NCI-H2196 (cell line): ENCODE results near the gene GRAP.
"Not testable (repeated sequence)": the region's sequence is repeated elsewhere in the genome, so short reads cannot be mapped to it uniquely, and the experiment has no call there.

ENCODE experiments used
- DNase-seq: peaks from one replicate; lab custom pipeline; 2025; ENCODE audit not compliant: unreplicated experiment; lab: John Stamatoyannopoulos, UW

Gene GRAP

DNA sequence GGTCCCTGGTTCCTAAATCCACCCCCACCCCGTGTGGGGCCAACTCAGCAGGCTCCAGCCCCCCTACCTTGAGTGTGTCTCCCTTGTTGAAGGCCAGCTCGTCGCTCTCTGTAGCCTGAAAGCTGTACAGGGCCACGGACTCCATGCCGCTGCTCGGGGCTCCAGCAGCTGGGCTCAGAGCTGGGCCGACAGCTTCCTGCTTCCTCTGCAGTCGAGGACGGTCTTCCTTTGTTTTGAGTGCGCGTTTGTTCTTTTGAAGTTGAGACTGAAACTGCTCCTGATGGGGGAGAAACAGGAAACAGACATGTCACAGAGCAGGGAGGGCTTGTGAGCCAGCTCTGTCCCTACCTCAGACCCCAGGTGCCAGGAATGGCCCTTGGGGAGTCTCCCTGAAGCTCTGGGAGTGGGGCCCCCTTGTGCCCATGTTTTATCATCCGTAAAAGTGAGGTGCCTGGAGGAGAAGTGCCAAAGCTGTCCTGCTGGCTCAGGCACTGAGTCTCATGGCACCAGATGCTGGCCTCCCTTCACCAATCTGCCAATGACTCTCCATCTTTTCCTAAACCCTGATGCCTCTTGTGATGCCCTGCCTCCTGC is at the start of gene GRAP:
TSS of gene GRAP (minus strand) at position 176 of the 594 bp plus-strand sequence. CDS start at position 145, 31 bp downstream.
- DNase-seq = not testable (repeated sequence)

DNA sequence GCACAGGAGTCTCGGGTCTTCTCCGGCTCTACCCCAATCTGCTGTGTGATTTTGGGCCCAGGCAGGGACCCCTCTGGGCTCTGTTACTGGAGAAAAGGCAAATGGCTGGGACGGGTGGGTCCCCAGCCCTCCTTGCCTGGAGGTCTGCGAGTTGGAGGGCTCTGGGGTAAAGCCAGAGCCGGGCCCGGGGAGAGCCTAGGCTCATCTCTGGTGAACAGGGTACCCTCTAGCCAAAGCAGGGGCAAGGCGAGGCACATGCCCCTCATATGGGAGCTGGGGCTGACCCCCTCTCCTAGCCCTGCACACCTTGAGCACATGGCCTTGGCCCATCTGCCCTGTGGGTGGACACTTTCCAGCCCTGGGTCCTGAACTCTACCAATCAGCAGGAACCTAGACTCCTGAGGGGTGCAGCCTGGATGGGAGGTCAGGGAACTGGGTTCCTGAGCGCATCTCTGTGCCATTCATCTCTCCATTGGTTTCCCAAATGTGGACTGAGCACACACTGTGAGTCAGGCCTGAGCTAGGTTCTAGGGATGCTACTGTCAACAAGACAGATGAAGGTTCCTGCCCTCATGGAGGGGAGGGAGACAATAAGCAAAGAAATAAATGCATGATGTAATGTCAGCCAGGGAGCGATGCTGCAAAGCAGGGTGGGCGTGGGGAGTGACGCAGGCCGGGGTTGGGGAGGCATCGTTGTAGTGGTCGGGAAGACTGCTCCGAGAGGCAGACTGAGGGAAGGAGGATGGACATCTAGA is 47.1 kb upstream of the GRAP start:
- not testable (repeated sequence) for DNase-seq

DNA sequence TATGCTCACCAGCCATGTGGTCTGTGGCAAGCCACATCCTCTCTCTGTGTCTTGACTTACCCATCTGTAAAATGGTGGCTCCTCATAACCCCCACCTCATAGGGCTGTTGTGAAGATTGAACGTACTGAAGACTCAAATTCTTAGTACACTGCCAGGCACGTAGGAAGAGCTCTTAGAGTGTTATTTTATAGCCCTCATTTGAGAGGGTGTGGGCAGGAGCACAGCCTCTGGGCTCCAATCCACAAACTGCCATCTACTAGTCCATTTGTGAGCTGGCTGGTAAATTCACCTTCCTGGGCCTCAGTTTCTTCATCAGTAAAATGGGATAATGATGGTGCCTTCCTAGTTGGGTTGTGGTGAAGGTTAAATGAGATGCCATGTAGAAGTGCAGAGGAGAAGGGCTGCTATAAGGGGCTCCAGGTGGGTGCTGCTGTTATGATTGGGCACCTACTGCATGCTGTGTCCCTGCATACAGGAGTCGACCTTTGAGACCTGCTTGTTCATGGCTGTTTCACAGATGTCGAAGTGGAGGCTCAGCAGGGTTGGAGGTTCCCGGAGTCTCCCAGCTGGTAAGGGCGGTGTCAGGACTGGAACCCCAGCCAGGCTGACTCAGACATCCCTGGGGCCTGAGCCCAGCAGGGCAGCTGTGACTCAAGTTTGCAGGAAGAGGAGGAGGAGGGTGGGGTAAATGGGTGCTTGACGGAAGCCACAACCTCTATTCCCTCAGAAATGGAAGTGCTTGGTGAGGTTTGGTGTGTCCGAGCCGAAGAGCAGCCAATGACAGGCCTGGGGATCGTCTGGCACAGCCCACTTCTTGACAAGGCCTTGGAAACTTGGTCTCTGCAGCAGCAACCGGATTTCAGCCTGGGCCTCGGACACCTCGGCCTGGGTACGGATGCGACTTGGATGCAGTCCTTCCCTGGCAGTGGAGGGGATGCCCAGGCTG is 46.3 kb upstream of the GRAP start:
- not testable (repeated sequence) for DNase-seq

DNA sequence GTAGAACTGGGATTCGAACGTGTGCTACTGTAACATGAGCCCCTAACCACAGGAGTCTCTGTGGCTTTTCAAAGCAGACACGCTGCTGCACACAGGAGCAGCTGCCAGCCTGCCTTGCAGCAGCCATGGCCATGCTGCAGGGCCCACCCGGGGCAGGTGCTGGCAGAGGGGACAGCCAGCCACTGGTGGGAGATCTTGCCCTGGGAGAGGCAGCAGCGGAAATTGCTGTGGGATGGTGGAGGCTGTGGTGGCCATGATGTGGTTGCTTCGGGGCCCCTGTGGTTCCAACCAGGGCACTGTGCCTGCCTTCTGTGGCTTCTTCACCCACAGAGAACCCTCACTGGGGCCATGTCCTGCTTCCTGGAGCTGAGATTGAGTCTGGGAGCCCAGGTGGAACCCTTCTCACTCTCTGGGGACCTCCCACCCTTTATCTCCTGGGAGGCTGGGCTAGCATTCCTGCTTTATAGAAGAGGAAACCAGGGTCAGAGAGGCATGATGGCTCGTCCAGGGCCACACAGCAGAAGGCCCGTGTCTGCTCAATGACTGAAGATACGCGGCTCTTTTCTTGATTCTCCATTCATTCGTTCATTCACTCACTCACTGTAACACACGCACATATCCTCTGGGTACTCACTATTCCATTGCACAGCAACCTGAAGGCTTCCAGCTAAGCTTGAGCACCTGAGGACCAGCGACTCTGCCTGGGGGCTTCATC is 43.5 kb upstream of the GRAP start:
- DNase-seq = not testable (repeated sequence)

DNA sequence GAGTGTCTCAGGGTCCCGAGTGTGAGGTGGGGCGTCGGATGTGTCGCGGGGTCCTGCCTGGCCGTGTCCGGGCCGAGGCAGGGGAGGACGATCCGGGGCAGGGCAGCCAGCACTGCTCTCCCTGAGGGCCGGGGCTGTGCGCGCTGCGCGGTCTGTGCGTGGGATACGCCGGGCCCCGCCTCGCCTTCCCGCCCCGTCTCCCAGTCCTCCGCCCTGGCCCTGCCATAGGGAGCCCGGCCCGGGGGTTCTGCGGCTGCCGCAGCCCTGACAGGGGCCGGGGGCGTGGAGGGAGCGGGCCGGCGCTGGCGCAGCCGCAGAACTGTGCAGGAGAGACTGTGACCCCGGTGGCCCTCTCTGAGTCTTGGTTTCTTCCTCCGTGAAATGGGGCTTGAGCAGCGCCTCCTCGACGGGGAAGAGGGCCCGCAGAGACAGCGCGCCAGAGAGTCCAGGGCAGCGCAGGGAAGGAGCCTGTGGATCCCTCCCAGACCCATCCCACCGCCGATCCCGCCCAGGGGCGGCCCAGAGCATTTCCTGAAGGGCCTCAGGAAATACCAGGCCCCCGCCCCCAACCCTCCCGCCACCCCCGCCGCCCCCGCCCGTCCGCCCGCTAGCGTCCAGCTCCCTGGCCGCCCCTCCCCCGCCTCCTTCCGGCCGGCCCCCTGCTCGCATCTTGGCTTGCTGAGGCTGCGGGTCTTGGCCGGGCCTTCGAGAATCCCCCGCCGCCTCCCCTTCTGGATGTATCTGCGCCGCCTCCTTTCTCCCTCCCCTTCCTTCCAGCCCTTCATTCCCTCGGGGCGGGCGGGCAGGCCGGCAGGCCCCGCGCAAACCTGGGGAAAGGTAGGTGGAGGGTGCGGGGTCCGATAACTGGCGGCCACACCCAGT is 42.3 kb upstream of the GRAP start:
- not testable (repeated sequence) for DNase-seq

DNA sequence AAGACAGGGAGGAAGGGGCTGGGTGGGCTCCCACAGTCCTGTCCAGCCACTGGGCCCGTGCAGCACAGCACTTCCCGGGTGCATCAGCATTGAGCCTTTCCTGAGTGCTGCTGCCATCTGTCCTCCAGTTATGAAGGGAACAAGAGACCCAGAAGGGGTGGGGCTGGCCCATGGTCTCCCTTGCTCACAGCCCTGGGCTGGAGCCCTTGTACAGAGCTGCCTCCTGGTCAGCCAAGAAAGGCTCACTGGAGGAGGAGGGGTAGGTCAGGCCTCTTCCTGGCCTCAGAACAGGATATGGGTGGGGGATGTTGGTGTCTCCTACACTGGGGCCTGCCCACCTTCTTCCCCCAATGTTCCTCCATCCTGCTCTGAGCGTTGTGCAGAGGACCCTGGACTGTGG is 30.6 kb upstream of the GRAP start:
- not testable (repeated sequence) for DNase-seq

DNA sequence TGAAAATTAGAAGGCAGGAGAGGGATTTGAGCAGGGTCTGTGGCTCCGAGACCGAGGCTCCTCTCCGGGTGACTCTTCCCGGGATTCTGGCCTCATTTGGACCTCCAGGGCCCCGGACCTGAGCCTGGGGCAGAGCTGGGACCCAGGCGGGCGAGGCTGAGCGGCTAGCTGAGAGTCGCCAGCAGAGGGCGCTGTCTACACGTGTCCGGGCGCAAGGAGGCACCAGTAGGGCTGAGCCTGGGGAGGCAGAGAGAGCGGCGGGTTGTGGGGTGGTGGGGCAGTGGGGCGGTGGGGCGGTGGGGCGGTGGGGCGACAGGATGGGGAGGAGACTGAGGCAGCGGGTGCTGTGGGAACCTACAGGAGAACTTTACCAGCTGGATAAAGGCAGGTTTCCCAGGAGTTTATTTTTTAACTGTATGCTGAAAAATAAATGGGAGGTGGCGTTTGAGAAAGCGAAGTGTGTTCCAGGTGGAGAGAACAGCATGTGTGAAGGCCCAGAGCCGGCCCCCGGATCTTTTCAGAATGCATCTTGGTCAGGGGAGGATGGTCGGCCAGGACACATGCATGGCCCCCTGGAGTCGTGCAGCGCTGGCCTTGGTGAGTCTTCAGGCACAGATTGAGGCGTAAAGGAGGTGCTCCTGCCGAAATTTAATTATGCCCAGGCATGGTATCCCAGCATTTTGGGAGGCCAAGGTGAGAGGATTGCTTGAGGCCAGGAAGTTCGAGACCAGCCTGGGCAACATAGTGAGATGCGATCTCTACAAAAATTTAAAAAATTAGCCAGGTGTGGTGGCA is 29.8 kb upstream of the GRAP start:
- not testable (repeated sequence) for DNase-seq

DNA sequence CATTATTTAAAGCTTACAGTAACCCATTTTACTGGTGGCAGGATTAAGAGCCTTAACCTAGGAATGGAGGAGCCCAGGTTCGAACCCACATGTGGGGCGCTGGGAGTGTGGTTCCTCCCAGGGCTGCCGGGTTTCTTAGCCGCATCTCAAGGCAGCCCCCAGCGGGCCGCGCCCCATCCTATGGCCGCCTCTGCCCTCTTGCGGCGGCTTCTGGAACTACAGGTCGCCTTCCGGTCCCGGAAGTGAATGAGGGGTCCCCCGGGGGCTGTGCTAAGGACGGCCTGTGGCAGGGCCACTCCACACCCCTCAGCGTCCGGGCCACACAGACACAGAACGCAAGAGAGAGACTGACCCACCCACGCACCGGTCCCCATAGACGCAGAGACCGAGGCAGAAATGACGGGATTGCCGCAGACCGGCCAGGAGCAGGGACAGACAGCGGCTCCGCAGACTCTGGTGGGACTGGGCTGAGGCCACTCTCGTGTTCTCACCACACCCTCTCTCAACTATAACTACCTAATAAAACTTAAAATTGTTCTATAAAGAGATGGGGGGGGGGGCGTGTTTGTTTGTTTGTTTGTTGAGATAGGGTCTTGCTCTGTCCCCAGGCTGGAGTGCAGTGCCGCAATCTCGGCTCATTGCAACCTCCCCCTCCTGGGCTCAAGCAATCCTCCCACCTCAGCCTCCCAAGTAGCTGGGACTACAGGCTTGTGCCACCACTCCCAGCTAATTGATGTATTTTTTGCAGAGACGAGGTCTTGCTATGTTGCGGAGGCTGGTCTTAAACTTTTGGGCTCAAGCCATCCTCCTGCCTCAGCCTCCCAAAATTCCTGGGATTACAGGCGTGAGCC is 23.8 kb upstream of the GRAP start:
- not testable (repeated sequence) for DNase-seq

DNA sequence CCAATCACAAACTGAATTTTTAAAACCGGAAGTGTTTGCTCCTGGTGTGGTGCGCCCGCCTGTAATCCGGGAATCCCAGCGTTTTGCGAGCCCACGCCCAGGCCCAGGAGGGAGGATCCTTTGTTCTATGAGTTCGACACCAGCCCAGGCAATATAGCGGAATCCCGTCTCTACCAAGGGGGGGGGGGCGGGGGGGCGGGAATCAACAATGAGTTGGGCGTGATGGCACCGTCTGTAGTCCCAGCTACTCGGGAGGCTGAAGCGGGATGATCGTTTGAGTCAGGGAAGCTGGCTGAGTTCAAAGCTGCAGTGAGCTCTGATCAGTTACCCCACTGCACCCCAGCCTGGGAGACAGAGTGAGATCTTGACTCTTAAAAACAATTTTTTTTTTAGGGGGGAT is 17.6 kb upstream of the GRAP start:
- DNase-seq = not testable (repeated sequence)

DNA sequence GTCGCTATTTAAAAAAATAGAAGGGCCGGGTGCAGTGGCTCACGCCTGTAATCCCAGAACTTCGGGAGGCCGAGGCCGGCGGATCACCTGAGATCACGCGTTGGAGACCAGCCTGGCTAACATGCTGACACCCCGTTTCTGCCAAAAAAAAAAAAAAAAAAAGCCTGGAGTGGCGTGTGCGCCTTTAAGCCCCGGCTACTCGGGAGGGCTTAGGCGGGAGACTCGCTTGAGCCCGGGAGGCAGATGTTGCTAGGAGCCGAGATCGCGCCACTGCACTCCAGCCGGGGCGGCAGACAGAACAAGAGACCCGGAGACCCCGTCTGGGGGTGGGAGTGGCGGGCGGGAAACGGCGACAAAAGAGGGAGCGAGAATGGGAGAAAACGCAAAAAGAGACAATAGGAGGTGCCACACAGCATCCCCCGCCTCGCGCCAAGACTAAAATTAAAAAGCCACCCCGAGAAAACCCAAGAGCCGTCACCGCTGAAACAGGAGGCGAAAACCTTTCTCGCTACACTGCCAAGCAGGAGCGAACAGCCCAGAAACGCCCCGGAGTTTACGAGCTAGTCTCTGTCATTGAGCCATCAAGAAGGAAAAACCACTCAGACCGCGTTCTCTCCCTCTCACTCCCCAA is 16.7 kb upstream of the GRAP start:
- DNase-seq = not testable (repeated sequence)

DNA sequence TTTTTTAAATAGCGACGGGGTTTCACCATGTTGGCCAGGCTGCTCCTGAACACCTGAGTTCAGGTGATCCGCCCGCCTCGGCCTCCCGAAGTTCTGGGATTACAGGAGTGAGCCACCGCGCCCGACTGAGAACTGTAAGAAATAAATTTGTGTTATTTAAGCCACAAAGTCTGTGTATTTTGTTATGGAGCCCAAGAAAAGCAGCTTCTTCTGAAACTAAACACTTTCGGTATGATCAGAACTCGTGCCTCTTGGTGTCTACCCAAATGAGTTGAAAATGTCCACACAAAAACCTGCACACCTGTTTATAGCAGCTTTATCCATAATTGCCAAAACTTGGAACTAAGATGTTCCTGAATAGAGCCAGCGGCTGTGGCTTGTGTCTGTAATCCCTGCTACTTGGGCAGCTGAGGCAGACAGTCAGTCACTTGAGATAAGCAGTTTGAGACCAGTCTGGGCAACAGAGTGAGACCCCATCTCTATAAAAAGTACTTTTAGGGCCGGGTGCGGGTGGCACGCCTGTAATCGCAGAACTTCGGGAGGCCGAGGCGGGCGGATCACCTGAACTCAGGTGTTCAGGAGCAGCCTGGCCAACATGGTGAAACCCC is 16.1 kb upstream of the GRAP start:
- not testable (repeated sequence) for DNase-seq

DNA sequence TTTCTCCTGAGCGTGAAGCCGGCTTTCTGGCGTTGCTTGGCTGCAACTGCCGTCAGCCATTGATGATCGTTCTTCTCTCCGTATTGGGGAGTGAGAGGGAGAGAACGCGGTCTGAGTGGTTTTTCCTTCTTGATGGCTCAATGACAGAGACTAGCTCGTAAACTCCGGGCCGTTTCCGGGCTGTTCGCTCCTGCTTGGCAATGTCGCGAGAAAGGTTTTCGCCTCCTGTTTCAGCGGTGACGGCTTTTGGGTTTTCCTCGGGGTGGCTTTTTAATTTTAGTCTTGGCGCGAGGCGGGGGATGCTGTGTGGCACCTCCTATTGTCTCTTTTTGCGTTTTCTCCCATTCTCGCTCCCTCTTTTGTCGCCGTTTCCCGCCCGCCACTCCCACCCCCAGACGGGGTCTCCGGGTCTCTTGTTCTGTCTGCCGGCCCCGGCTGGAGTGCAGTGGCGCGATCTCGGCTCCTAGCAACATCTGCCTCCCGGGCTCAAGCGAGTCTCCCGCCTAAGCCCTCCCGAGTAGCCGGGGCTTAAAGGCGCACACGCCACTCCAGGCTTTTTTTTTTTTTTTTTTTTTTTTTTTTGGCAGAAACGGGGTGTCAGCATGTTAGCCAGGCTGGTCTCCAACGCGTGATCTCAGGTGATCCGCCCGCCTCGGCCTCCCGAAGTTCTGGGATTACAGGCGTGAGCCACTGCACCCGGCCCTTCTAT is 15.4 kb upstream of the GRAP start:
- DNase-seq = not testable (repeated sequence)

DNA sequence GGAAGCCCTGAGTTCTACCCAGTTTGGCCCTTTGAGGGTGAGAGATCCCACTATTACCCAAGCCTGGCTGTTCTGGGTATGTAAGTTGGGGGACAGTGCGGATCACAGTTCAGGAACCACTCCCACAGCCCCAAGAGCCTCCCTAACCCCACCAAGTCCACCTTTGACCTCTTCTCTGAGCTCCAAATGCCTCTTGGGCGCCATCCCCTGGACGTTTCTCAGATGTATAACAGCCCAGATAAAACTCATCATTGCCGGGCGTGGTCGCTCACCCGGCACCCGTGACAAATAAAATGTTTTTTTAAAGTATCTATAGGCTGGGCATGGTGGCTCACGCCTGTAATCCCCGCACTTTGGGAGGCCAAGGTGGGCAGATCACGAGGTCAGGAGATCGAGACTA is 8.7 kb upstream of the GRAP start:
- not testable (repeated sequence) for DNase-seq

DNA sequence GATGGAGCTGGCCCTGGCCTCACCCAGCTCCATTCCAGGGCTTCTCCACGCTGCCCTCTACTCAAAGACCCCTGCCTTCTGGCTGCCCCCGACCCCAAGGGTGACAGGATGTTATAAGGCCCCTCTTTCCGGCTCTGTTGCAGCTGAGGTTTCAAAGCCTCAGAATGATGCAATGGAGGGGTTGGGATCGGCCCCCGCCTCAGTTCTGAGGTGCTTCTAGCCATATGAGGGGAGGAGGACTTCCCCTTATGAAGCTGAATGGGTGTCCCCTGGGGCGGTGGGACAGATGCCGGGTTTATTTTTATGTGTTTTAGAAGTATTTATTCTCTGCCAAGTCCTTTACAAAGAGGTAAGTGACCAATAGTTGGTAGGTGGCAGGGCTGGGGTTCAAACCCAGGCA is 2.1 kb upstream of the GRAP start:
- DNase-seq = not testable (repeated sequence)

DNA sequence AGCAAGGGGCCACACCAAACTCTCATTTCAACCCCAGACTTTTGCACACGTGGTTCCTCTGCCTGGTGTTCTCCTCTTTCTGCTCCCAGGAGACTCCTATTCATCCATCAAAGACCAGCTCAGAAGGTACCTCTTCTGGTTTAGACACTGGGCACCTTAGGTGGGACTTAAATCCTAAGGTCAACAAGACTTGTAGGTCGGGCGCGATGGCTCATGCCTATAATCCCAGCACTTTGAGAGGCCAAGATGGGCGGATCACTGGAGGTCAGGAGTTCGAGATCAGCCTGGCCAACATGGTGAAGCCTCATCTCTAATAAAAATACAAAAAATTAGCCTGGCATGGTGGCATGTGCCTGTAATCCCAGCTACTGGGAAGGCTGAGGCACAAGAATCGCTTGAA is 753 bp upstream of the GRAP start:
- not testable (repeated sequence) for DNase-seq

DNA sequence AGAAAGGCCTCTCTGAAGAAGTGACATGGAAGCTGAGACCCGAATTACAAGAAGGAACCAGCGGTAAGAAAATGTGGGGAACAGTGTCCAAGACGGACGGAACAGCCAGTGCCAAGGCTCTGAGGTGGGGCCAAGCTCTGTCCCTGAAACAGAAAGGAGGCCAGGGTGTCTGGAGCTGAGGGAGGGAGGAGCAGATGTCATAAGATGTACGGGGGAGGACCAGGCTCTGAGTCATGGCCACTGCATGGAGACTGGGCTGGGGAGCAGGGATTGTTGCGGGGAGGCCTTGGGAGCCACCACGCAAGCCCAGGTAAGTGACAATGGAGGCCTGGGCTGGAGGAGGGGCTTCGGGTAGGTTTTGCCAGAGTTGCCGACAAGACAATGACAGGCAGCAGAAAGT is 2.1 kb downstream of the GRAP start:
- not testable (repeated sequence) for DNase-seq

DNA sequence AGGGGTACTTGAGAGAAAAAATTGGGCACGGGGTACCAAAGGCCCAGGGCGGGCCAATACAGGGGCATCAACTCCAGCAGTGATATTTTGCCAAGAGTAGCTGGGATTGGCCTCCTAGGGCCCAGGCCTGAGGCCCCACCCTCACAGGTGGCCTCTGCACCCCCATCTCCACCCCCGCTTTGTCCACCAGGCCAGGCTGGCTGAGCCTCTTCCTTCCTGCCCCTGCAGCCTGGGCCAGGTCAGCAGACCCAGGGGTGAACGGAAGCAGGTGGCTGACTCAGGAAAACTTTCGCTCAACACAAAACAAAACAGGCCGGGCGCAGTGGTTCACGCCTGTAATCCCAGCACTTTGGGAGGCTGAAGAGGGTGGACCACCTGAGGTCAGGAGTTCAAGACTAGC is 3.7 kb downstream of the GRAP start:
- not testable (repeated sequence) for DNase-seq
